Endothelial cell (in vitro differentiated cells): ENCODE measurements around the gene CPPED1. TPM values are rescaled to one million over a fixed set of nuclear protein-coding genes. Genes with fewer than 3 reads are reported as not detected.

ENCODE experiments used
- DNase-seq: peaks from one replicate; pipeline ENCODE4 v3.0.0; 2021; ENCODE audit warnings: low spot score
- H3K27ac Mint-ChIP-seq: one replicate; pipeline ENCODE4 v1.8.0; 2021; ENCODE audit warnings: mixed read lengths, inconsistent platforms; ENCODE audit not compliant: unreplicated experiment
- H3K27me3 Mint-ChIP-seq: one replicate; pipeline ENCODE4 v1.8.0; 2021; ENCODE audit warnings: mild to moderate bottlenecking, moderate library complexity, mixed read lengths, inconsistent platforms; ENCODE audit not compliant: unreplicated experiment
- H3K36me3 Mint-ChIP-seq: one replicate; pipeline ENCODE4 v1.8.0; 2021; ENCODE audit warnings: mild to moderate bottlenecking, low read depth, mixed read lengths, inconsistent platforms; ENCODE audit not compliant: unreplicated experiment
- H3K4me1 Mint-ChIP-seq: one replicate; pipeline ENCODE4 v1.8.0; 2021; ENCODE audit warnings: mild to moderate bottlenecking, mixed read lengths, inconsistent platforms; ENCODE audit not compliant: unreplicated experiment
- H3K4me3 Mint-ChIP-seq: one replicate; pipeline ENCODE4 v1.8.0; 2021; ENCODE audit warnings: mild to moderate bottlenecking, mixed read lengths, inconsistent platforms; ENCODE audit not compliant: unreplicated experiment
- H3K9me3 Mint-ChIP-seq: one replicate; pipeline ENCODE4 v1.8.0; 2021; ENCODE audit warnings: mixed read lengths, inconsistent platforms; ENCODE audit not compliant: unreplicated experiment
- total RNA-seq: library from RNA; stranded (reverse); fragmentation: NEBNext Ultra II Directional; extraction: Animal tissue kit (Norgen Biotek cat#: 25700); gene quantifications from one replicate; pipeline ENCODE4 v1.2.1, GENCODE V29; 2021; ENCODE audit not compliant: unreplicated experiment
- TF ChIP-seq, protein P1 (sequence below): fragments of 200-600 bp; sonication (generic); IDR thresholded peaks from one replicate; pipeline ENCODE4 v1.5.0; 2021; ENCODE audit warnings: antibody characterized with exemption; ENCODE audit not compliant: unreplicated experiment

CPPED1 gene
- total RNA-seq, 1 donor from 2014 or later = 11.6 TPM

DNA sequence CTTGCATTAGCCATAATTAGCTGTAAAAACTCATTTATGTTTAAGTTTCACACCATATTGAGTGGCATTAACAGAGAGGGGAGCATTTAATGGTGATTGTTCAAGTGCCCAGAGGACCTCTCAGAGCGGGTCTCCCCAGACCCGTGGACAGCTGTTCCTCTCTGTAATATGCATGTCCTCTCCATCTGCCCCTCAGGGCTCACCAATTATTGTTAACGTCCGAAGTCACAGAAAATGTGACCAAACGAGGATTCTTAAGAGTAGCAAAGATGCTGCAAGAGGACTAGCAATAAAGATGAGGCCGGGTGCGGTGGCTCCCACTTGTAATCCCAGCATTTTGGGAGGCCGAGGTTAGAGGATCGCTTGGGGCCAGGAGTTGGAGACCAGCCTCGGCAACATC is 130.2 kb downstream of the CPPED1 start:
- Mint-ChIP-seq H3K36me3 (no peaks in the 10 kb centered on the region), H3K9me3 (no peaks in the 10 kb centered on the region), H3K27ac (no peak overlapping the region), H3K27me3 (peaks cover 1% of the 10 kb centered on the region), H3K4me1 (no peaks in the 10 kb centered on the region), H3K4me3 (no peak overlapping the region)
- TF ChIP-seq, protein P1, sequence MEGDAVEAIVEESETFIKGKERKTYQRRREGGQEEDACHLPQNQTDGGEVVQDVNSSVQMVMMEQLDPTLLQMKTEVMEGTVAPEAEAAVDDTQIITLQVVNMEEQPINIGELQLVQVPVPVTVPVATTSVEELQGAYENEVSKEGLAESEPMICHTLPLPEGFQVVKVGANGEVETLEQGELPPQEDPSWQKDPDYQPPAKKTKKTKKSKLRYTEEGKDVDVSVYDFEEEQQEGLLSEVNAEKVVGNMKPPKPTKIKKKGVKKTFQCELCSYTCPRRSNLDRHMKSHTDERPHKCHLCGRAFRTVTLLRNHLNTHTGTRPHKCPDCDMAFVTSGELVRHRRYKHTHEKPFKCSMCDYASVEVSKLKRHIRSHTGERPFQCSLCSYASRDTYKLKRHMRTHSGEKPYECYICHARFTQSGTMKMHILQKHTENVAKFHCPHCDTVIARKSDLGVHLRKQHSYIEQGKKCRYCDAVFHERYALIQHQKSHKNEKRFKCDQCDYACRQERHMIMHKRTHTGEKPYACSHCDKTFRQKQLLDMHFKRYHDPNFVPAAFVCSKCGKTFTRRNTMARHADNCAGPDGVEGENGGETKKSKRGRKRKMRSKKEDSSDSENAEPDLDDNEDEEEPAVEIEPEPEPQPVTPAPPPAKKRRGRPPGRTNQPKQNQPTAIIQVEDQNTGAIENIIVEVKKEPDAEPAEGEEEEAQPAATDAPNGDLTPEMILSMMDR = no peak
- DNase-seq = no peak

DNA sequence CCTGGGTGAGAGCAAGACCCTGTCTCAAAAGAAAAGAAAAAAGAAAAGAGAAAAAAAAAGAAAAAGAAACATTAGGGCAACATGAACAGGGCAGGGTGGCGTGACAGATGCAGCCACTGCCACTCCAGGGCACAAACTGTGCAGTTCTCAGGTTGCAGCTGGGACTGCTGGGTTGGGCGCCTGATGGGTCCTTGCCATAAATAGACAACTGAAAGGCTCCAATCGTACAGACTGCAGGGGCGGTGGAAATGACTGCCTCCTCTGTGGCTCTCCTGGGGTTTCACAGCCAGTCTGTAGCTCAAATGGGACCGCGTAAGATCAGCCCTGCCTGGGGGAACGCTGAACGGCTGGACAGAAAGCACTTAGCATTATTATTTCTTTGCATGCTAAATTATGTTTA is 130.7 kb downstream of the CPPED1 start:
- H3K27me3 Mint-ChIP-seq = peaks cover 1% of the 10 kb centered on the region
- H3K27ac Mint-ChIP-seq = no peak overlapping the region
- H3K4me3 Mint-ChIP-seq = no peak overlapping the region
- no peak for DNase-seq
- no peaks in the 10 kb centered on the region for H3K36me3 Mint-ChIP-seq
- TF ChIP-seq, protein P1 = no peak
- no peaks in the 10 kb centered on the region for H3K9me3 Mint-ChIP-seq
- H3K4me1 Mint-ChIP-seq = no peaks in the 10 kb centered on the region

DNA sequence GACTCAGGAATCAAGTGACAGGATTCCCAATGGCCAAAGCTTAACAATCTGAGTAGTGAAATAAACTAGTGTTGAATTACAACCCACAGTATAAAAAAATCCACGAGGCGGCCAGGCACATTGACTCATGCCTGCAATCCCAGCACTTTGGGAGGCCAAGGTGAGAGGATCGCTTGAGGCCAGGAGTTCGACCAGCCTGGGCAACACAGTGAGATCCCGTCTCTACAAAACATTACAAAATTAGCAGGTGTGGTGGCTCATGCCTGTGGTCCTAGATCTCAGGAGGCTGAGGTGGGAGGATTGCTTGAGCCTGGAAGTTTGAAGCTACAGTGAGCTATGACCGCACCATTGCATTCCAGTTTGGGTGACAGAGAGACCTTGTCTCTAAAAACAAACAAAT is 133.8 kb downstream of the CPPED1 start:
- Mint-ChIP-seq H3K4me3 (no peak overlapping the region), H3K9me3 (no peaks in the 10 kb centered on the region), H3K36me3 (no peaks in the 10 kb centered on the region), H3K4me1 (no peaks in the 10 kb centered on the region), H3K27me3 (no peaks in the 10 kb centered on the region), H3K27ac (no peak overlapping the region)
- TF ChIP-seq, protein P1 = no peak
- DNase-seq = no peak

DNA sequence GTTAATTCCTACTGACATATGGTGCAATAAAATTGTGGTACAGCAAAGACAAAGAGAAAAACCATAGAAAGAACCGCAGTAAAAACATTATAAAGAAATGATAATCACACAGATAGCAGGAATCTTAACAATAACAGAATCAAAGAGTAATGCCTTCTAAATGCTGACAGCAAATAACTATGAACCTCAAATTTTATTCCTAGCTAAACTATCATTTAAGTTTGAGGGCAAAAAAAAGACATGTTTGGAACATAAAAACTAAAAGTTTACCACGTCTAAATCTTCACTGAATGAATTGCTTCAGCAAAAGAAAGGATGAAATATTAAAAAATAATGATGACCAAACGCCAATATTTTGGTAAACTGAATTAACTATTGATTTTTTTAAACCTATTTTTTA is 135.8 kb downstream of the CPPED1 start:
- DNase-seq = no peak
- H3K9me3 Mint-ChIP-seq = no peaks in the 10 kb centered on the region
- no peak overlapping the region for H3K4me3 Mint-ChIP-seq
- H3K27me3 Mint-ChIP-seq = peaks cover 2% of the 10 kb centered on the region
- H3K36me3 Mint-ChIP-seq = no peaks in the 10 kb centered on the region
- H3K4me1 Mint-ChIP-seq = no peaks in the 10 kb centered on the region
- no peak overlapping the region for H3K27ac Mint-ChIP-seq
- TF ChIP-seq, protein P1 = no peak

DNA sequence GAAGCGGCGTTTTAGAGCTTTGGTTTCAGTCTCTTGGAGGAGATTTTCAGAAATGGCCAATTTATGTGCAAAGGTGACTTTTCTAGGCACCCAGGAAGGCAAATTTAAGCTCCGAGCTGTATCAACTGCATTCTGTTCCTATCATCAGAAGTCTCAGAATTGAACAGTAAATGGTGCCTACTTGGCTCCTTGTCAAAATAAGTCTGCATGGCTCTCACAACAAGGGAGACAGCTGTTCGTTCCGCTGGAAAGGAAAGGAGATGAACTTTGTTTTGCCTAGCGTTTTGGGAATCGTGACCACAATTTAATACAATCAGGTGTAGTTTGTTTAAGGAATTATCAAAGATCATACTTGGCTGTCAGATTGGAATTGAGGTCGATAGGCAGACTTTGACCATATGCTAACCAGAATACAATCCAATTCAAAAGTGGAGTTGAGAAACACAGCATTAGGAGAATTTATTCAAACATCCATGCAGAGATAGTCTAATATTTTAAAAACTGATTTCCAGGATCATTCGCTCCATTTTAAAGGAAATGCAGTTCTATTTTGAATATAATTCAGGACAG is 139.4 kb downstream of the CPPED1 start:
- H3K27ac Mint-ChIP-seq = no peak overlapping the region
- peaks cover 2% of the 10 kb centered on the region for H3K27me3 Mint-ChIP-seq
- no peaks in the 10 kb centered on the region for H3K4me1 Mint-ChIP-seq
- no peak overlapping the region for H3K4me3 Mint-ChIP-seq
- H3K36me3 Mint-ChIP-seq = no peaks in the 10 kb centered on the region
- no peak for DNase-seq
- no peaks in the 10 kb centered on the region for H3K9me3 Mint-ChIP-seq
- TF ChIP-seq, protein P1 = no peak
